ENCODE measurements around the gene VEGFB.

Gene VEGFB

GRCh38 chr11:64204080-64204440 lies 30.3 kb upstream of the VEGFB start:
- no peak overlapping the region for H3K9ac ChIP-seq (ENCODE audit: low read depth, low read length)

GRCh38 chr11:64204464-64204989 lies 29.9 kb upstream of the VEGFB start:
- H3K27me3 ChIP-seq (ENCODE audit: insufficient read depth, low read length) = no peaks in the 10 kb centered on the region
- no peak overlapping the region for H3K4me3 ChIP-seq (ENCODE audit: low read length)
- H3K9me3 ChIP-seq (ENCODE audit: insufficient read depth, low read depth, low read length) = no peaks in the 10 kb centered on the region
- peaks cover 81% of the 10 kb centered on the region for H3K36me3 ChIP-seq (ENCODE audit: insufficient read depth, low read length)
- H3K9ac ChIP-seq (ENCODE audit: low read depth, low read length) = no peak overlapping the region
- no peaks in the 10 kb centered on the region for H3K4me1 ChIP-seq (ENCODE audit: insufficient read depth, low read length)
- 87% methylated on average over 7 of the region's 7 CpGs for WGBS
- H3K27ac ChIP-seq (ENCODE audit: low read depth, low read length) = no peak overlapping the region

More at GRCh38 chr11:64204080-64204440, 30.3 kb upstream of the VEGFB start:
- Histone ChIP-seq H3K4me1 (ENCODE audit: insufficient read depth, low read length) (no peaks in the 10 kb centered on the region), H3K27ac (ENCODE audit: low read depth, low read length) (no peak overlapping the region), H3K36me3 (ENCODE audit: insufficient read depth, low read length) (peaks cover 84% of the 10 kb centered on the region), H3K9me3 (ENCODE audit: insufficient read depth, low read depth, low read length) (no peaks in the 10 kb centered on the region), H3K4me3 (ENCODE audit: low read length) (no peak overlapping the region), H3K27me3 (ENCODE audit: insufficient read depth, low read length) (no peaks in the 10 kb centered on the region)
- WGBS = 96% methylated on average over 14 of the region's 16 CpGs

- Histone ChIP-seq H3K36me3 (ENCODE audit: insufficient read depth, low read length) (peaks cover 64% of the 10 kb centered on the region), H3K9ac (ENCODE audit: low read depth, low read length) (no peak within 1 kb of the TSS; the same call in 1 of the 2 replicates), H3K27ac (ENCODE audit: low read depth, low read length) (peak within 1 kb of the TSS; percentile 33; the same call in 1 of the 2 replicates), H3K27me3 (ENCODE audit: insufficient read depth, low read length) (no peaks in the 10 kb centered on the region), H3K4me1 (ENCODE audit: insufficient read depth, low read length) (no peaks in the 10 kb centered on the region), H3K9me3 (ENCODE audit: insufficient read depth, low read depth, low read length) (no peaks in the 10 kb centered on the region), H3K4me3 (ENCODE audit: low read length) (no peak within 1 kb of the TSS)
- WGBS = 93% methylated on average over 27 of the region's 27 CpGs
Measured at GRCh38 chr11:64206457-64207255, 27.7 kb upstream of the VEGFB start, which contains the start of gene FERMT3. TSS of gene FERMT3 (plus strand) at chr11:64206721. CDS start at chr11:64207365, 644 bp downstream.

GRCh38 chr11:64207256-64208085 lies 26.9 kb upstream of the VEGFB start:
- Histone ChIP-seq H3K9ac (ENCODE audit: low read depth, low read length) (no peak overlapping the region), H3K27me3 (ENCODE audit: insufficient read depth, low read length) (no peaks in the 10 kb centered on the region), H3K4me3 (ENCODE audit: low read length) (no peak overlapping the region), H3K9me3 (ENCODE audit: insufficient read depth, low read depth, low read length) (no peaks in the 10 kb centered on the region), H3K4me1 (ENCODE audit: insufficient read depth, low read length) (no peaks in the 10 kb centered on the region), H3K27ac (ENCODE audit: low read depth, low read length) (peak overlapping the region; percentile 33; the same call in 1 of the 2 replicates), H3K36me3 (ENCODE audit: insufficient read depth, low read length) (peaks cover 57% of the 10 kb centered on the region)
- WGBS = 85% methylated on average over 30 of the region's 30 CpGs

GRCh38 chr11:64208086-64208795 lies 26.1 kb upstream of the VEGFB start:
- H3K27me3 ChIP-seq (ENCODE audit: insufficient read depth, low read length) = no peaks in the 10 kb centered on the region
- no peak overlapping the region for H3K27ac ChIP-seq (ENCODE audit: low read depth, low read length)
- no peaks in the 10 kb centered on the region for H3K9me3 ChIP-seq (ENCODE audit: insufficient read depth, low read depth, low read length)
- WGBS = 94% methylated on average over 23 of the region's 23 CpGs
- no peak overlapping the region for H3K4me3 ChIP-seq (ENCODE audit: low read length)
- peaks cover 49% of the 10 kb centered on the region for H3K36me3 ChIP-seq (ENCODE audit: insufficient read depth, low read length)
- H3K9ac ChIP-seq (ENCODE audit: low read depth, low read length) = no peak overlapping the region
- H3K4me1 ChIP-seq (ENCODE audit: insufficient read depth, low read length) = no peaks in the 10 kb centered on the region

GRCh38 chr11:64208796-64209562 lies 25.4 kb upstream of the VEGFB start:
- H3K27ac ChIP-seq (ENCODE audit: low read depth, low read length) = no peak overlapping the region; the same call in 1 of the 2 replicates
- H3K36me3 ChIP-seq (ENCODE audit: insufficient read depth, low read length) = peaks cover 42% of the 10 kb centered on the region
- WGBS = 90% methylated on average over 18 of the region's 18 CpGs
- H3K9me3 ChIP-seq (ENCODE audit: insufficient read depth, low read depth, low read length) = no peaks in the 10 kb centered on the region
- no peak overlapping the region for H3K9ac ChIP-seq (ENCODE audit: low read depth, low read length)
- no peak overlapping the region for H3K4me3 ChIP-seq (ENCODE audit: low read length)
- H3K4me1 ChIP-seq (ENCODE audit: insufficient read depth, low read length) = no peaks in the 10 kb centered on the region
- H3K27me3 ChIP-seq (ENCODE audit: insufficient read depth, low read length) = no peaks in the 10 kb centered on the region

GRCh38 chr11:64209563-64209843 lies 24.9 kb upstream of the VEGFB start:
- 87% methylated on average over 8 of the region's 8 CpGs for WGBS
- Histone ChIP-seq H3K4me3 (ENCODE audit: low read length) (no peak overlapping the region), H3K9me3 (ENCODE audit: insufficient read depth, low read depth, low read length) (no peaks in the 10 kb centered on the region), H3K9ac (ENCODE audit: low read depth, low read length) (no peak overlapping the region), H3K27ac (ENCODE audit: low read depth, low read length) (no peak overlapping the region), H3K4me1 (ENCODE audit: insufficient read depth, low read length) (no peaks in the 10 kb centered on the region), H3K27me3 (ENCODE audit: insufficient read depth, low read length) (no peaks in the 10 kb centered on the region), H3K36me3 (ENCODE audit: insufficient read depth, low read length) (peaks cover 36% of the 10 kb centered on the region)

- no peak overlapping the region for H3K9ac ChIP-seq (ENCODE audit: low read depth, low read length)
- no peaks in the 10 kb centered on the region for H3K27me3 ChIP-seq (ENCODE audit: insufficient read depth, low read length)
- H3K4me3 ChIP-seq (ENCODE audit: low read length) = no peak overlapping the region
- peaks cover 29% of the 10 kb centered on the region for H3K36me3 ChIP-seq (ENCODE audit: insufficient read depth, low read length)
- no peaks in the 10 kb centered on the region for H3K9me3 ChIP-seq (ENCODE audit: insufficient read depth, low read depth, low read length)
- H3K27ac ChIP-seq (ENCODE audit: low read depth, low read length) = no peak overlapping the region
- WGBS = 95% methylated on average over 24 of the region's 24 CpGs
- H3K4me1 ChIP-seq (ENCODE audit: insufficient read depth, low read length) = no peaks in the 10 kb centered on the region
Measured at GRCh38 chr11:64210301-64211020, 23.9 kb upstream of the VEGFB start.

- Histone ChIP-seq H3K9me3 (ENCODE audit: insufficient read depth, low read depth, low read length) (no peaks in the 10 kb centered on the region), H3K9ac (ENCODE audit: low read depth, low read length) (no peak overlapping the region), H3K4me3 (ENCODE audit: low read length) (no peak overlapping the region), H3K27me3 (ENCODE audit: insufficient read depth, low read length) (no peaks in the 10 kb centered on the region), H3K4me1 (ENCODE audit: insufficient read depth, low read length) (no peaks in the 10 kb centered on the region), H3K27ac (ENCODE audit: low read depth, low read length) (no peak overlapping the region), H3K36me3 (ENCODE audit: insufficient read depth, low read length) (peaks cover 20% of the 10 kb centered on the region)
- 93% methylated on average over 30 of the region's 30 CpGs for WGBS
Measured at GRCh38 chr11:64211181-64211872, 23.1 kb upstream of the VEGFB start.

Measured in HUES64 (cell line).